GM21515 (cell line): ENCODE data around the gene SPEM3.
A peak's percentile ranks its signal among the peaks of the same experiment; 100 is the strongest.

ENCODE experiments used
- ATAC-seq: cut with Tn5 transposase; IDR thresholded peaks from one replicate; pipeline ENCODE4 v1.9.1; 2021; ENCODE audit not compliant: unreplicated experiment

The SPEM3 gene

DNA sequence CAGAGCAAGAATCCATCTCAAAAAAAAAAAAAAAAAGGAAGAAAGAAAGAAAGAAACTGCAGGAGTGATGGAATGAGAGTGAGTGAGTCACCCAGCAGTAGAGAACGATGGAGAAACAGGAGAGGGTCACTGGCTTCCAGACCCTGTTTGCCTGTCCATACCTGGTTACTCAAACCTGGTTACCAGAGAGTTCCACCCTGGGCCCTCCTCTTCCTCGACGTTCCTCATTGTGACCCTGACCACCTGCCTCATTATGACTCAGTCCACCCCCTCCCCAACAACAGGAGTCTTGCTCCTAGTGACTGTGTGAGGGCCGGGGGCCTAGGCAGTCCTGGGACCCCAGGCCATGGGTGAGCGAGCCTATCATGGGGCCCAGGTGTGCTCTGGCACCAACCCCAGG lies at the start of gene SPEM3:
Gene SPEM3, plus strand, starts transcription at position 301 of the 400 bp plus-strand sequence. Its CDS starts 46 bp downstream, at position 347.
- ATAC-seq, result no peak

DNA sequence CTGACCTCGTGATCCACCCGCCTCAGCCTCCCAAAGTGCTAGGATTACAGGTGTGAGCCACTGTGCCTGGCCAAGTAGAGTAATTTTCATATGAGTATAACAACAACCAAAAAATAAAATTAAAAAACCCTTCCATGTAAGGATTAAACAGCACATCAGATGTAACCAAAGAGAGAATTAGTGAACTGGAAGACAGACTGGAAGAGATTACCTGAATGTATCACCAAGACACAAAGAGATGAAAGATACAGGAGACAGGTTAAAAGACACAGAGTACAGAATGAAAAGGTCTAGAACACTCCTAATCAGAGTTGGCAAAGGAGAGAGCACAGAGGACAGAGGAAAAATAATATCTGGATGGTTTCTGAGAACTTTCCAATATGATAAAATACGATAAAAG lies 49.5 kb upstream of the SPEM3 start:
- no peak for ATAC-seq

DNA sequence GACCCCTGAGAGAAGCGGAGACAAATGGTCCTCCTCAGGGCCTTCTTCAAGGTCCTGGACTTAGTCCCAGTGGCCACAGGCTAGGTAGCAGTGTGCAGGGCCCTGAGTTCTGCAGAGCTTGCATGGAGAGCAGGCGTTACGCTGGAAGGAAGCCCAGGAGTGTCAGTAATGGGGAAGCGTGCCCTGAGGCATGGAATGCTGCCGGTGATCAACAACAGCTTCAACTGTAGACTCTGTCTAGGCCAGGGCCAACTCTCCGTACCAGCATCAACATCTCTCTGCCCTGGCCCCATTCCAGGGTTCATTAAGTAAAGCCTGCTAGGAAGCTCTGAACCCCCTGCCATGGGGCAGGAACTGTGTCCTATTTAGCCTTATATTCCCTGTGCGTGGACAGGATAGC lies 48.3 kb upstream of the SPEM3 start:
- ATAC-seq, result no peak

DNA sequence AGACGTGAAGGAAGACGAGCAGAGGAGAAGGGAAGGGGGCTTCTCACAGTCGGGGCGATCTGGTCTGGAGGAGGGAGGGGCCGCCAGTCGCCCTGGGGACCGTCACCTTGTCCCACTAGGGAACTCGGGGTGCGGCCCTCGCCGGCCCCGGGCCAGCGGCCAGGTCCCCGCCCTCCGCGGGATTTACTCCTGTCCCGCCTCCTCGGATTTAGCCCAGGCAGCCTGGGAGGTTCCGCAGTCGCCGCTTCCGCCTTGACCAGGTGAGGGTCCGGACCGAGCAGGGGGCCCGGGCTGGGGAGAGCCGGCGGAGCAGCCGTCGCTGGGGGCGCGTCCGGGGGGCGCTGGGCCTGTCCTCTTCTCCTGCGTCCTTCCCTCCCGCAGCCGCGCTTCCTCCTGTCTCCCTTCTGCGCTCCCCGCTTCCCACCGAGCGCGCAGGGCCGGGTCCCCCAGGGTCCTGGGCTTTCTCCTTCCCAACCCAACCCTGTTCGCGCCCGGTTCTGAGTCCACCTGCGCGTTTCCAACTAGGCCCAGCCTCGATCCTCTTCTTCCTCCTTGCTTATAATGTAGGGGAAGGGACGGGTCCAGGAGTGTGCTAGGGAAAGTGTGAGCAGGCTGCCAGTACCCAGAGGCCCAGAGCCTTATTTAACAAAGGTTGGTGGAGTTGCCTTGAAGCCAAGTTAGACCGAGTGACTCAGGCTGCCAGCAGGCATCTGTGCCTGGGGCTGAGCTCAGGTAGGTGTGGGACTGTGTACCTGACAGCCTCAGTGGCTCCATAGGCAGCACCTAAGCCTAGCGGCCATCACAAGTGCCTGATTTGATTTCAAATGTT lies 47.6 kb upstream of the SPEM3 start, which contains the start of gene TNK1:
Gene TNK1, plus strand, starts transcription at position 235 of the 829 bp plus-strand sequence. CDS start 1,838 bp downstream, outside the sequence.
- ATAC-seq, result no peak

DNA sequence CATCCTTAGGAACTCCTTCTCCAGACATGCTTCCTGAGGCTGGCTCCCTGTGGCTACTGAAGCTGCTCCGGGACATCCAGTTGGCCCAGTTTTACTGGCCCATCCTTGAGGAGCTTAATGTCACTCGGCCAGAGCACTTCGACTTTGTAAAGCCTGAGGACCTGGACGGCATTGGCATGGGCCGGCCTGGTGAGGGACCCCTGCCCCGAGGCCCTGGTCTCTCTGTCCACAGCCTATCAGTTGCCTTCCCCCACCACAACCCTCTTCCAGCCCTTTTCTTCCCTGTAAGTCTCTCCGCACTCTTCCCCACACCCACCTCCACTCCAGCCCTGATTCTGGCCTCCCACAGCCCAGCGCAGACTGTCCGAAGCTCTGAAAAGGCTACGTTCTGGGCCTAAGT lies 45.8 kb upstream of the SPEM3 start:
- no peak for ATAC-seq

DNA sequence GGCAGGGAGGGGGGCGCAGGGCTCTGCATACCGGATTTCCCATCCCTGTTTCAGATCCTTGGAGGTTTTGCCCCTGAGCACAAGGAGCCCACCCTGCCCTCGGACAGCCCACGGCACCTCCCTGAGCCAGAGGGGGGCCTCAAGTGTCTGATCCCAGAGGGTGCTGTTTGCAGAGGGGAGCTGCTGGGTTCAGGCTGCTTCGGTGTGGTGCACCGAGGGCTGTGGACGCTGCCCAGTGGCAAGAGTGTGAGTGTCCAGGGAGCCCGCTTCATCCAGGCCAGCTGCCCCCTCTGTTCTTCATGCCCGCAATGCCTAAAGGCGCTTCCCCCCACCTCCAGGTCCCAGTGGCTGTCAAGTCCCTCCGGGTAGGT lies 45.3 kb upstream of the SPEM3 start:
- no peak for ATAC-seq

DNA sequence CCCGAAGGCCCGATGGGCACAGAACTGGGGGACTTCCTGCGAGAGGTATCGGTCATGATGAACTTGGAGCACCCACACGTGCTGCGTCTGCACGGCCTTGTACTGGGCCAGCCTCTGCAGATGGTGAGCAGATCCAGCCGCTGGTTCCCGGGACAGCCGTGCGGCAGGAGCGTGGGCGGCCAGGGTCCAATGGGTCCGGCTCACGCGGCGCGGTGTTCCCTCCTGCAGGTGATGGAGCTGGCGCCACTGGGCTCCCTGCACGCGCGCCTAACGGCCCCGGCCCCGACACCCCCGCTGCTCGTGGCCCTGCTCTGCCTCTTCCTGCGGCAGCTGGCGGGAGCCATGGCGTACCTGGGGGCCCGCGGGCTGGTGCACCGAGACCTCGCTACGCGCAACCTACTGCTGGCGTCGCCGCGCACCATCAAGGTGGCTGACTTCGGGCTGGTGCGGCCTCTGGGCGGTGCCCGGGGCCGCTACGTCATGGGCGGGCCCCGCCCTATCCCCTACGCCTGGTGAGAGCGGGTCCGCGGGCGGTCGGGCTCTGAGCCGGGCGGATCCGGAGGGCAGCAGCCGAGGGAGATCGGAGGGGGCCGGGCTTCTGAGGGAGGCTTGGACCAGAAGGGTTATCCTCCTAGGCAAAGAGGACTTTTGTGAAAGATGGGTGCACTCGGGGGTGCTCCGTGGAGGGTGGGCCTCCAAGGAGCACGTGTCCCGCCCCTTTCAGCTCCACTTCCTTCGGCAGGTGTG lies 44.7 kb upstream of the SPEM3 start:
- ATAC-seq, result peak; percentile 74

DNA sequence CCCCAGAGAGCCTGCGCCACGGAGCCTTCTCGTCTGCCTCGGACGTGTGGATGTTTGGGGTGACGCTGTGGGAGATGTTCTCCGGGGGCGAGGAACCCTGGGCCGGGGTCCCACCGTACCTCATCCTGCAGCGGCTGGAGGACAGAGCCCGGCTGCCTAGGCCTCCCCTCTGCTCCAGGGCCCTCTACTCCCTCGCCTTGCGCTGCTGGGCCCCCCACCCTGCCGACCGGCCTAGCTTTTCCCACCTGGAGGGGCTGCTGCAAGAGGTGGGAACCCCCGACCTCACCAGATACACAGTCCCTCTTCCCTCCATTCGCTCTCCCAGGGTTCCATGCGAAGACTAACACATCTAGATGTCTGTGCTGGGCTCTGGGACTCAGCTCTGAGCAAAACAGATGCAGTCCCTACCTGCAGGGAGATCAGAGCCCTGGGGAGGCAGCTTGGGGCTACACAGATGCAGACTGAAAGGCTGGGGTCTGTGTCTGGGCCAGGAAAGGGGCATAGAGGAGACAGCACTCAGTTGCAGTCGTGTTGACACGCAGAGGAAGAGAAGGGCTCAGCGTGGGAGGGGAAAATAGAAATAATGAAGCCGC lies 44.1 kb upstream of the SPEM3 start:
- no peak for ATAC-seq

DNA sequence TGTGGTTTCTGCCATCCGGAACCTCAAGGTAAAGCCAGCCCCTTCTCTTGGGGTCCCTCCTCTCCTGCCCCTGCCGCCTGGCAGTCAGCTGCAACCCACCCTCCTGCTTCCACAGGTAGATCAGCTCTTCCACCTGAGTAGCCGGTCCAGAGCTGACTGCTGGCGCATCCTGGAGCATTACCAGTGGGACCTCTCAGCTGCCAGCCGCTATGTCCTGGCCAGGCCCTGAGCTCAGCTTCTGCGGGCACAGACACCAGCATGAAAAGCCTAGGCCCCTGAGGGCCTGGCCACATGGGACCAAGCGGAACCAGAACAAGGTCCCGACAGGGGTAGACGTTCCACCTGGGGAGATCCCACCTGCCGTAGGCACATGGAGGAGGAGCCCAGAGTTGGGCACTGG lies 39.8 kb upstream of the SPEM3 start:
- ATAC-seq, result no peak

DNA sequence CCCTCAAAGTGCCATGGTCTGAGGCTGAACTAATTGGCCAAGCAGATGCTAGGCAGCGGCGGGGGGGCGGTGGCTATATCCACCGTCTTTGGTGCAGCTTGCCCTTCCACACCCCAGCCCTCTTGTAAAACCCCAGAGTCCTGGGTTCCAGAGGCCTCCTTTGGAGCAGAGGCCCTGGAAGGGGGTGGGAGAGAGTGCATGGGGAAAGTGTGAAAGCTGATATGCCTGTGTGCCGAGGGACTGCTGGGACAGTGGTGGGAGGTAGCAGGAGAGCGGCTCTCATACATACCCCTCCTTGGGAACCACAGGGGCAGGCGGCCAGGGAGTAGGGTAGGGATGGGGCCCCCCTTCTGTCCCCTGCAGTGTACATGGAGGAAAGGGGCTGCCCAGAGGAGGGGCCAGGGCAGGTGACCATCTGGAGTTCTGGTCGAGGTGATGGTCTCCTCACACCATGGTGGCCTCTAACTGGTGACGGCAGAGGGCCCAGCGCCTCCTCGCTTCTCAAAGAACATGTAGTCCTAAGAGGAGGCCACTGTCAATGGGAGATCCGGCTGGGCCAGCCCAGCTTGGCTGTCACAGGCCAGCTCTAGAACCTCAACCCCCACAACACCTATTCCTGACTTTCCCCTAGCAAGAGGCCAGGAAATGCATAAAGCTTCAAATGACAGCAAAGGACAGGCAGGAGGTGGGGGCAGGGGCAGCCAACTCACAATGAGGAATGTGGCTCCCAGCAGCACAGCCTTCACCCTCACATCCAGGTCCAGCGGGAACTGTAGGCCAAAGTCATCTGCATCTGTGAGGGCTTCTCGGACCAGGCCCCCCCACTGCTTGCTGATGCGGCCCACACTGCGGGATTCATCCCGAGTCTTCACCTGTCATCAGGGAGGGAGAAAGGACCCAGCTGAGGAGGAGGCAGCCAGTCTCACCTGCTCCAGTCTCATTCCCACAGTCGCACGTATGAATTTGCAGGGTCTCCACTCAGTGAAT lies 38.4 kb upstream of the SPEM3 start:
- ATAC-seq, result no peak

DNA sequence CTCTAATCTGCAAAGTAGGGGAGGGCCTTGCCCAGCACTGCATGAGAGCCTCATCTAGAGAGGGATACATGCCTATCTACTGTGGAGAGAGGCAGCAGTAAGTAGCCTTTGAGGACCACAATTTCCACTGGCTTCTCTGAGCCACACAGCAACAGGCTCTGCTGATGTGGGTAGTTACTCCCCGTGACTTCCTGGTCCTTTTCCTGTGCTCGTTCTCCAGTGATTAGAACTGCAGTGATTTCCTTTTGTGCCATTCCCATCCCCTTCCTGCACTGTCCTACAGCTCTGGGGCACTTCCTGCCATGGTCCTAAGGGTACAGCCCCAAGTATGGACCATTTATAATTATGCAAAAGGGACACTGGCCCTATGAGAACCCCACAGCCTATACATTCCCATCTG lies 37.4 kb upstream of the SPEM3 start:
- no peak for ATAC-seq

DNA sequence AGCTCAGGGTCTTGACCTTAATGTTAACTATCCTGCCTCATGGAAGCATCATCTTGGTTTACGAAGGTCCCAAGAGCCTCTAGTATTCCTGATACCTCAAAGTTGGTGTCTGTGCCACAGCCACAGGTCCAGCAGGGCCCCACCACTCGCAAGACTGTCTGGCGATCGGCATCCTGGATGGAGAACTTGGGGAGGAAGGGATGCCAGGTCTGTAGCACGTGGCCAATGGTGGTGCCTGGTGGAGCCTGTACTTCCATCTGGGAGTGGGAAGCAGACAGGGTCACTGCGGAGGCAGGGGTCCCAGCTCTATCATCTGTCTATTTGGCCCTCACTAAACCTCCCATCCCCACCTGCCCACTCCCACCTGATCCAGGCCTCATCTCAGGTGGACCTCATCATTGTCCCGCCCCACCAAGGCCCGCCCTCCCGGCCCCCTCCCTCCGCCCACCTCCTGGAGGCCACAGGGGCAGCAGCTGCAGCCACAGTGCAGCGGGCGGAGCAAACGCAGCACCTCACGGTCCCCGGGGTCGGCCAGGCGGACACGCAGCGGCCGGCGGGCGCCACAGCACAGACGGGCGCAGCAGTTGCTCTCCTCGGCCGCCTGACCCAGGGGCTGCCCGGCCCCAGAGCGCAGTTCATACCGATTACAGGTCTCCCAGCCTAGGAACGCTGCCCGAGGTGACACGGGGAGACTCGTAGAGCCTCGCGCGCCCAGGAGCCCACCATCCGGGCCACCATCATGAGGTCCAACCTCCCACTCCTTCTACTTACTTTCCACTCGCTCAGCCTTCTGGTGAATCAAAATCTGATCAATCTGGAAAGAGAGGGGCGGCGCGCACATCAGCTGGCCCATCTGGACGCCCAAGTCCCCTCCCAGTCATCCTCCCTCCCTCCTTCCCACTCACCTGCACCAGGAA lies 35.7 kb upstream of the SPEM3 start:
- ATAC-seq, result no peak

DNA sequence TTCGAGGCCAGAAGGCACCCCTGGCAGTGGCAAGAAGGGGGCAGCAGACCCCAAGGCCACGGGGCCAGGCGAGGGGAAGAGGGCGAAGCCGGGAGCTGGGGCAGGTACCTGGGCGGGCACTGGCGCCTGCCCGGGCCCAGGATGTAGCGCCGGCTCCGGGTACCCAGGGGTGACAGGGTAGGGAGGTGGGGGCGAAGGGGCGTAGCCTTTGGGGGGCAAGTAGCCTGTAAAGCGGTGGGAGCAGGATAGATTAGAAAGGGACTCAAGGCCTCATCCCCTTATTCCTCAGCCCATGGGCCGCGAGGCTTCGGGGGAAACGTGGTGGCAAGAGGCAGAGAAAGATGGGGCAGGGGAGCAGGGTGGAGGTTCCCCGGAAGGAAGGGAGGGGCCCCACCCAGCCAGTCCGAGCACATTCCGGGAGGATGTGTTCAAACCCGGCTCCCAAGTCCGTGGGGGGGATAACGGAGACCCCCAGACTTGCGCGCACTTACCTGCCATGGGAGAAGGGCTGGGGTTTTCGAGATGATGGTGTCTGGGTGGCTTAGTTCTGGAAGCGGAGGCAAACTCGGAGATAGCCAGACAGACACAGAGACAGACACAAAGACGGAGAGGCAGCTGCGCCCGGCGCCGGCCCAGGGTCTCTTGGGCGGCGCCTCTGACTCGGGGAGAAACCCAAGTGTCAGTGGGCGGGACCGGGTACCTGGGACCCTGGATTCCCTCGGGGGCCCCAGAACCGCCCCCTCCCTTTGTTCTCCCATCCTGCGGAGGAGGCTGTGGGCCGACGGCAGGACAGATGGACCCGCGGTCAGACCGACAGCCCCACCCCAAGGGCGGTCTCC lies 34.8 kb upstream of the SPEM3 start:
- ATAC-seq, result peak; percentile 52

DNA sequence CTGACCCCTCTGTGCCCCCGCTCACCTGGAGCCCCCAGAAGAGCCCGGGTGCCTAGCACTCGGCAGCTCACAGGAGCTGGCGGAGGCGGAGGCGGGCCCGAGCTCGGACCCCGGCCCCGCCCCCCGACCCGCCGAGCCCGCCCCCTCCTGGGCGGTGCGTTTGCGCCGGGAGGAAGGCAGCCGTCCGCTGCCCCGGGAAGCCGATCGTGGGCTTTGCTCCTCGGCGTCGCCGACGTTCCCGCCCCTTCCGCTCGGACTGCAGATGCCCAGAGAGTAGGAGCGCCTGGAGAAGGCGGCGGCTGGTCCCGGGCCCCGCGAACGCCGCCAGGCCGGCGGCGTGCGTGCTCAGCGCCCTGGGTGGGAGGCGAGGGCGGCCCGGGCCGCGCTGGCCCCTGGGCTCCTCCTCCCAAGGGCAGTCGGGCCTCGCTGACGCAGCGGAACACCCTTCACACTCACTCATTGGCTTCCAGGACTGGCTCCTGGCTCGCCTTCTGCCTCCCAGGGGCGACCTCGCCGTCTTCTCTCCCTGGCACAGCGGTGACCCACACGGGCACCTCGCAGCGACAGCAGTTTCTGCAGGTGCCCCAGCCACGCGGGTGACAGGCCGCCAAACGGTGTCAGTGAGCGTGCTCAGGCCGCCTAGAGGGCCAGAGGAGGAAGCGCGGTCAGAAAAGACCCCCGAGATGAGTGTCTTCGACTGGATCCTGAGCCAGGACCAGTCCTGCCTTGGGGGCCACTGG lies 34.0 kb upstream of the SPEM3 start, which contains the start of gene PLSCR3:
Gene PLSCR3, minus strand, starts transcription at position 74 of the 740 bp plus-strand sequence. CDS start 415 bp downstream, outside the sequence.
- ATAC-seq, result peak; percentile 73

DNA sequence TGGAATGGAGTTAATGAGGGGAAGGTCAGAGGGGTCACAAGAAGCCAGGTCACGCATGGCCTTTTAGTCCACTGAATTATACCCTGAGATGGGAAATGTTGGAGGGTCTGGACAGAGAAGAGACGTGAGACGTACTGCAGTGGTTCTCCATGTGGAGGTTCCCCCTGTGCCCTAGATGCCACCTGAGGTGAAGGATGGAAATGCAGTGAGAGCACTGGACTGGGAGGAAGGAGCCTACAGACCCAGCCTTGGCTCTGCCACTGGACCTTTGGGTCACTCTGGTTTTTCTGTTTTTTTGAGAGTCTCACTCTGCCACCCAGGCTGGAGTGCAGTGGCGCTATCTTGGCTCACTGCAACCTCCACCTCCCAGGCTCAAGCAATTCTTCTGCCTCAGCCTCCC lies 32.5 kb upstream of the SPEM3 start:
- no peak for ATAC-seq

DNA sequence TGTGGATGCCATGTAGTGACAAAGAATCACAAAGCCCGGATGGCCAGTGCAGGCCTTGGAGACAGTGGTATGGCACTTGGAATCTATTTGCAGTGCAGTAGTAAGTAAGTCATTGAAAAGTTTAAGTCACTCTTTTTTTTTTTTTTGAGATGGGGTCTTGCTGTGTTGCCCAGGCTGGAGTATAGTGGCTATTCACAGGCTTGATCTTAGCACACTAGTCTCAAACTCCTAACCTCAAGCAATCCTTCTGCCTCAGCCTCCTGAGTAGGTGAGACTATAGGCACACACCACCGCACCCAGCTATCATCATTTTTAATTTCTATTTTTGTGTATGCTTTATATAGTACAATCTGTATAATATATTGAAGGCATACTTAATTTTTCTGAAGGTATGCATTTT lies 30.0 kb upstream of the SPEM3 start:
- ATAC-seq, result no peak

DNA sequence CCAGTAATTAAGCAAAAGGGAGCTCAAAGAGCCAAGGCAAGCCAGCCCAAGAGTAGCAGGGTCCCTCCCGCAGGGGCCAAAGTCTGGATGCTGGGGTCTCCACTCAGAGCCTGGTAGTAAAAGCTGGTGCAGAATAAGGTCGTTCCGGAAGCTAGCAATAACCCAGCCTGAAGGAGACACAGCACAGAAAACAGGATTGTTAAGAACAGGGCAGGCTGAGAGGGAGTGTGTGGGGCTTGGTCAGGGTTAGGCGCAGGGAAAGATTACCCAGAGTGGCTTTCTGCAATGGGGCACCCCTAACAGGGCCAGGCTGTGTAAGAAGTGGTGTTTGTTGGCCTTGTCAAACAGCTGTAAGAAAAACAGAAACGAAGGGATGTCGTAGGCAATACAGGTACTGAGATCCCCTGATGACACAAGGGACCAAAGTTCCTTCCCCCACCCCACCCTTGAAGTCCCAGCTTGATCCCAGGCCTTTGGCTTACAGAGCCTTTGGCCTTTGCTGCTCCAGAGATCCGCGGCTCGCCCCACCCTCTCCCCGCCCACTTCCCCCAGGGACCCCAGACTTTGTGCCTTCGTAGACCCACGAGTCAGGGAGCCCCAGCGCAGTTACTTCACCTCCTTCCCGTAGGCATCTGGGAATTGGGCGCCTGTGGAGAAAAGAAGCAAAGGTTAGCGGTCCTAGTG lies 25.5 kb upstream of the SPEM3 start:
- ATAC-seq, result no peak

DNA sequence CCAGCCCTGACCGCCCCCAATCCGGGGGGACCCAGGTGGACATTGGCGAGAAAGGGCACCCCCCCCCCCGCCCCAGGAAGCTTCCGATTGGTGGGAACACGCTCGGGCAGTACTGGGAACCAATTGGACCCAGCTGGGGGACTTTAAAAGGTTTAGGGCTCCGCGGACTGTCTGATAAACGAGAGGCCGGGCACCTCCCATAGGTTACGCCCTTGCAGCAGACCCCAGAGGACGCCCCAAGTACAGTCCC lies 25.0 kb upstream of the SPEM3 start:
- no peak for ATAC-seq
